ENCODE measurements around the gene RGS7.

- TF ChIP-seq CTCF (IDR thresholded peaks at IDR 0.05; ENCODE audit: insufficient read depth, low read depth, low read length) (no peak), EZH2 (IDR thresholded peaks at IDR 0.05; ENCODE audit: insufficient read depth, low read length) (no peak)
These were observed 33.4 kb downstream of the RGS7 start for GRCh38 chr1:241323514-241324195.

Data from astrocyte (in vitro differentiated cells and primary cell).